WTC11 (cell line): Measurements from ENCODE around the gene CLGN. TPM values are rescaled to one million over a fixed set of nuclear protein-coding genes. Genes with fewer than 3 reads are reported as not detected.

Experiments used
- ATAC-seq: fragments of 200-7000 bp; cut with Tn5 transposase; 2 replicates; pipeline ENCODE4 v1.10.0; 2021; ENCODE audit warnings: mild to moderate bottlenecking, moderate library complexity
- CTCF ChIA-PET: fragments of 300-600 bp; sonication (Branson Sonifier 250); formaldehyde crosslinking; loops from one replicate; lab custom pipeline; 2021; ENCODE audit warnings: antibody characterized with exemption; lab: Charles Lee
- POLR2A ChIA-PET: fragments of 350-600 bp; sonication (Branson Sonifier 250); formaldehyde crosslinking; loops from one replicate; lab custom pipeline; 2021; ENCODE audit warnings: antibody characterized with exemption; lab: Charles Lee
- DNase-seq: peaks from one replicate; pipeline ENCODE4 v3.0.0; 2021; ENCODE audit warnings: low spot score
- H3K27ac Mint-ChIP-seq: 2 replicates; pipeline ENCODE4 v1.8.0; 2021; ENCODE audit warnings: mixed read lengths
- H3K27me3 Mint-ChIP-seq: 2 replicates; pipeline ENCODE4 v1.8.0; 2021; ENCODE audit warnings: low read depth, mild to moderate bottlenecking, moderate library complexity, mixed read lengths
- H3K36me3 Mint-ChIP-seq: 2 replicates; pipeline ENCODE4 v1.8.0; 2021; ENCODE audit warnings: mixed read lengths
- H3K4me1 Mint-ChIP-seq: 2 replicates; pipeline ENCODE4 v1.8.0; 2022; ENCODE audit warnings: mixed read lengths
- H3K4me3 Mint-ChIP-seq: 2 replicates; pipeline ENCODE4 v1.8.0; 2021; ENCODE audit warnings: mild to moderate bottlenecking, moderate library complexity, mixed read lengths
- H3K9me3 Mint-ChIP-seq: 2 replicates; pipeline ENCODE4 v1.8.0; 2021; ENCODE audit warnings: mixed read lengths
- EMX1 ChIP-seq: fragments of 250-450 bp; sonication (Bioruptor Pico); IDR thresholded peaks from 2 replicates; pipeline ENCODE4 v1.8.0; 2021; ENCODE audit warnings: mild to moderate bottlenecking
- IRF2 ChIP-seq: sonication (generic); formaldehyde crosslinking; IDR thresholded peaks from 2 replicates; pipeline ENCODE4 v1.8.0; 2022; ENCODE audit warnings: low read depth, missing genetic modification reagents, borderline replicate concordance
- JUN ChIP-seq: sonication (generic); formaldehyde crosslinking; IDR thresholded peaks from 2 replicates; pipeline ENCODE4 v1.8.0; 2023; ENCODE audit warnings: mild to moderate bottlenecking, missing genetic modification reagents
- KAT7 ChIP-seq: sonication (generic); formaldehyde crosslinking; IDR thresholded peaks from 2 replicates; pipeline ENCODE4 v1.8.1; 2023; ENCODE audit warnings: missing genetic modification reagents, mild to moderate bottlenecking, borderline replicate concordance
- NR3C1 ChIP-seq: sonication (generic); formaldehyde crosslinking; conservative IDR thresholded peaks from 2 replicates; pipeline ENCODE4 v1.8.1; 2023; ENCODE audit warnings: low read depth, mild to moderate bottlenecking, missing genetic modification reagents
- RELA ChIP-seq: sonication (generic); formaldehyde crosslinking; IDR thresholded peaks from 2 replicates; pipeline ENCODE4 v1.8.1; 2022; ENCODE audit warnings: missing genetic modification reagents, mild to moderate bottlenecking, borderline replicate concordance
- TP53 ChIP-seq: sonication (generic); formaldehyde crosslinking; IDR thresholded peaks from 2 replicates; pipeline ENCODE4 v1.8.1; 2023; ENCODE audit warnings: mild to moderate bottlenecking, missing genetic modification reagents
- ZNF232 ChIP-seq: sonication (generic); formaldehyde crosslinking; IDR thresholded peaks from 2 replicates; pipeline ENCODE4 v1.8.0; 2022; ENCODE audit warnings: mild to moderate bottlenecking, missing genetic modification reagents
- total RNA-seq: library from RNA; stranded (reverse); gene quantifications from 3 replicates; pipeline ENCODE4 v1.2.3, GENCODE V29; 2021
- TF ChIP-seq, protein P1 (sequence below): sonication (generic); formaldehyde crosslinking; IDR thresholded peaks from 2 replicates; pipeline ENCODE4 v1.8.1; 2023; ENCODE audit warnings: mild to moderate bottlenecking, missing genetic modification reagents
- TF ChIP-seq, protein P2 (sequence below): sonication (generic); formaldehyde crosslinking; conservative IDR thresholded peaks from 2 replicates; pipeline ENCODE4 v1.8.1; 2022; ENCODE audit warnings: mild to moderate bottlenecking, missing genetic modification reagents
- TF ChIP-seq, protein P3 (sequence below): fragments of 250-450 bp; sonication (Bioruptor Pico); IDR thresholded peaks from 2 replicates; pipeline ENCODE4 v1.9.0; 2021; ENCODE audit warnings: moderate library complexity, mild to moderate bottlenecking, inconsistent platforms, borderline replicate concordance
- TF ChIP-seq, protein P4 (sequence below): sonication (generic); formaldehyde crosslinking; IDR thresholded peaks from 2 replicates; pipeline ENCODE4 v1.8.0; 2022; ENCODE audit warnings: mild to moderate bottlenecking, missing genetic modification reagents
- TF ChIP-seq, protein P5 (sequence below): sonication (generic); formaldehyde crosslinking; IDR thresholded peaks from 2 replicates; pipeline ENCODE4 v1.8.0; 2023; ENCODE audit warnings: mild to moderate bottlenecking, missing genetic modification reagents
- TF ChIP-seq, protein P6 (sequence below): sonication (generic); formaldehyde crosslinking; IDR thresholded peaks from 2 replicates; pipeline ENCODE4 v1.8.1; 2022; ENCODE audit warnings: low read depth, missing genetic modification reagents, borderline replicate concordance
- TF ChIP-seq, protein P7 (sequence below): sonication (generic); formaldehyde crosslinking; IDR thresholded peaks from 2 replicates; pipeline ENCODE4 v1.8.1; 2023; ENCODE audit warnings: mild to moderate bottlenecking, missing genetic modification reagents

Gene CLGN
- total RNA-seq, 1 experiment from 2014 or later: 2.3 TPM

DNA sequence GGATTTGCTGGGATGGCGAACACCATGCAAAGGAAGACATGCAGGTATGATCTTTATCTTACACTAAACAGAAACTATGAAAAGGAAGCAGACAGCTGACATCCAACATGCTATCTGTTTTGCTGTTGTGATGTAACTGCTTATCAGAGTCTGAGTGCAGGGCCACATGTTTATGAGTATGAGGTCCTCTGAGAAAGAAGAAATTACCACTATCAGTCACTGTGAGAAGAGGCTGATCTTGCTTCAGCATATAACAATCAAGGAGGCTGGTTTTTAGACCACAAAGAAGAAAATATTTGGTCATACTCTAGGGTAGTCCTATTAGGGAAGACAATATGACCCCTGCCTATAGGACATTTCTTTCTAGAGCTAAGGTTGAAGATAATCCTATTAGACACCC is 18.5 kb downstream of the CLGN start (continued):
- TF ChIP-seq, protein P1, sequence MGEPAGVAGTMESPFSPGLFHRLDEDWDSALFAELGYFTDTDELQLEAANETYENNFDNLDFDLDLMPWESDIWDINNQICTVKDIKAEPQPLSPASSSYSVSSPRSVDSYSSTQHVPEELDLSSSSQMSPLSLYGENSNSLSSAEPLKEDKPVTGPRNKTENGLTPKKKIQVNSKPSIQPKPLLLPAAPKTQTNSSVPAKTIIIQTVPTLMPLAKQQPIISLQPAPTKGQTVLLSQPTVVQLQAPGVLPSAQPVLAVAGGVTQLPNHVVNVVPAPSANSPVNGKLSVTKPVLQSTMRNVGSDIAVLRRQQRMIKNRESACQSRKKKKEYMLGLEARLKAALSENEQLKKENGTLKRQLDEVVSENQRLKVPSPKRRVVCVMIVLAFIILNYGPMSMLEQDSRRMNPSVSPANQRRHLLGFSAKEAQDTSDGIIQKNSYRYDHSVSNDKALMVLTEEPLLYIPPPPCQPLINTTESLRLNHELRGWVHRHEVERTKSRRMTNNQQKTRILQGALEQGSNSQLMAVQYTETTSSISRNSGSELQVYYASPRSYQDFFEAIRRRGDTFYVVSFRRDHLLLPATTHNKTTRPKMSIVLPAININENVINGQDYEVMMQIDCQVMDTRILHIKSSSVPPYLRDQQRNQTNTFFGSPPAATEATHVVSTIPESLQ (CRISPR knock-in tag): no peak
- TF ChIP-seq, protein P2, sequence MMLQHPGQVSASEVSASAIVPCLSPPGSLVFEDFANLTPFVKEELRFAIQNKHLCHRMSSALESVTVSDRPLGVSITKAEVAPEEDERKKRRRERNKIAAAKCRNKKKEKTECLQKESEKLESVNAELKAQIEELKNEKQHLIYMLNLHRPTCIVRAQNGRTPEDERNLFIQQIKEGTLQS (CRISPR knock-in tag): no peak
- TF ChIP-seq EMX1 (no peak), IRF2 (CRISPR knock-in tag) (no peak), TP53 (CRISPR knock-in tag) (no peak), ZNF232 (CRISPR knock-in tag) (no peak), NR3C1 (no peak)

DNA sequence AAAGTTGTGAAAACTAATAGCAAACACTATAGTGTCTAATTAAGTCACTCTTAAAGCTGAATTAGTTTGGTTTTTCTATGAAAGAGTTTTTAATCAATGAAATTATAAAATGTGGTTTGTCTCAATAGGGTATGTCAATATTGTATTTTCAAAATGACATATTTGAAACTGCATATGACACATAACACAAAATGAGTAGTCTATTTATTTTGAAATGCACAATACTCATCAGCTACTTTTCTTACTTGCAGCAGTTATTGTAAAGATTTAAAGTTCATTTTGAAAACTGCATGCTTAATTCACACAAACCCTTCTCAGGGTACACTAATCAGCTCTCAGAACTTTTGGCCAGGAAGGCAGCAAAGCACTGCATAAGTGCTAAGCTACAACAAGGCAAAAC is 21.2 kb downstream of the CLGN start:
- no peak for DNase-seq
- Mint-ChIP-seq H3K4me3 (no peak overlapping the region), H3K4me1 (no peaks in the 10 kb centered on the region), H3K27ac (no peak overlapping the region), H3K27me3 (no peaks in the 10 kb centered on the region), H3K9me3 (no peaks in the 10 kb centered on the region), H3K36me3 (no peaks in the 10 kb centered on the region)
- ATAC-seq: no peak
- no peak for TF ChIP-seq KAT7 (CRISPR knock-in tag)
- no peak for TF ChIP-seq RELA
- TF ChIP-seq, protein P3, sequence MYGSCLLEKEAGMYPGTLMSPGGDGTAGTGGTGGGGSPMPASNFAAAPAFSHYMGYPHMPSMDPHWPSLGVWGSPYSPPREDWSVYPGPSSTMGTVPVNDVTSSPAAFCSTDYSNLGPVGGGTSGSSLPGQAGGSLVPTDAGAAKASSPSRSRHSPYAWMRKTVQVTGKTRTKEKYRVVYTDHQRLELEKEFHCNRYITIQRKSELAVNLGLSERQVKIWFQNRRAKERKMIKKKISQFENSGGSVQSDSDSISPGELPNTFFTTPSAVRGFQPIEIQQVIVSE: no peak
- TF ChIP-seq JUN (CRISPR knock-in tag): no peak
- TF ChIP-seq, protein P4, sequence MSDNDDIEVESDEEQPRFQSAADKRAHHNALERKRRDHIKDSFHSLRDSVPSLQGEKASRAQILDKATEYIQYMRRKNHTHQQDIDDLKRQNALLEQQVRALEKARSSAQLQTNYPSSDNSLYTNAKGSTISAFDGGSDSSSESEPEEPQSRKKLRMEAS (CRISPR knock-in tag): no peak
- TF ChIP-seq, protein P5, sequence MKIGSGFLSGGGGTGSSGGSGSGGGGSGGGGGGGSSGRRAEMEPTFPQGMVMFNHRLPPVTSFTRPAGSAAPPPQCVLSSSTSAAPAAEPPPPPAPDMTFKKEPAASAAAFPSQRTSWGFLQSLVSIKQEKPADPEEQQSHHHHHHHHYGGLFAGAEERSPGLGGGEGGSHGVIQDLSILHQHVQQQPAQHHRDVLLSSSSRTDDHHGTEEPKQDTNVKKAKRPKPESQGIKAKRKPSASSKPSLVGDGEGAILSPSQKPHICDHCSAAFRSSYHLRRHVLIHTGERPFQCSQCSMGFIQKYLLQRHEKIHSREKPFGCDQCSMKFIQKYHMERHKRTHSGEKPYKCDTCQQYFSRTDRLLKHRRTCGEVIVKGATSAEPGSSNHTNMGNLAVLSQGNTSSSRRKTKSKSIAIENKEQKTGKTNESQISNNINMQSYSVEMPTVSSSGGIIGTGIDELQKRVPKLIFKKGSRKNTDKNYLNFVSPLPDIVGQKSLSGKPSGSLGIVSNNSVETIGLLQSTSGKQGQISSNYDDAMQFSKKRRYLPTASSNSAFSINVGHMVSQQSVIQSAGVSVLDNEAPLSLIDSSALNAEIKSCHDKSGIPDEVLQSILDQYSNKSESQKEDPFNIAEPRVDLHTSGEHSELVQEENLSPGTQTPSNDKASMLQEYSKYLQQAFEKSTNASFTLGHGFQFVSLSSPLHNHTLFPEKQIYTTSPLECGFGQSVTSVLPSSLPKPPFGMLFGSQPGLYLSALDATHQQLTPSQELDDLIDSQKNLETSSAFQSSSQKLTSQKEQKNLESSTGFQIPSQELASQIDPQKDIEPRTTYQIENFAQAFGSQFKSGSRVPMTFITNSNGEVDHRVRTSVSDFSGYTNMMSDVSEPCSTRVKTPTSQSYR (CRISPR knock-in tag): no peak
- TF ChIP-seq, protein P6, sequence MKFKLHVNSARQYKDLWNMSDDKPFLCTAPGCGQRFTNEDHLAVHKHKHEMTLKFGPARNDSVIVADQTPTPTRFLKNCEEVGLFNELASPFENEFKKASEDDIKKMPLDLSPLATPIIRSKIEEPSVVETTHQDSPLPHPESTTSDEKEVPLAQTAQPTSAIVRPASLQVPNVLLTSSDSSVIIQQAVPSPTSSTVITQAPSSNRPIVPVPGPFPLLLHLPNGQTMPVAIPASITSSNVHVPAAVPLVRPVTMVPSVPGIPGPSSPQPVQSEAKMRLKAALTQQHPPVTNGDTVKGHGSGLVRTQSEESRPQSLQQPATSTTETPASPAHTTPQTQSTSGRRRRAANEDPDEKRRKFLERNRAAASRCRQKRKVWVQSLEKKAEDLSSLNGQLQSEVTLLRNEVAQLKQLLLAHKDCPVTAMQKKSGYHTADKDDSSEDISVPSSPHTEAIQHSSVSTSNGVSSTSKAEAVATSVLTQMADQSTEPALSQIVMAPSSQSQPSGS (CRISPR knock-in tag): no peak
- CTCF ChIA-PET: no interaction called here
- POLR2A ChIA-PET: no interaction called here

DNA sequence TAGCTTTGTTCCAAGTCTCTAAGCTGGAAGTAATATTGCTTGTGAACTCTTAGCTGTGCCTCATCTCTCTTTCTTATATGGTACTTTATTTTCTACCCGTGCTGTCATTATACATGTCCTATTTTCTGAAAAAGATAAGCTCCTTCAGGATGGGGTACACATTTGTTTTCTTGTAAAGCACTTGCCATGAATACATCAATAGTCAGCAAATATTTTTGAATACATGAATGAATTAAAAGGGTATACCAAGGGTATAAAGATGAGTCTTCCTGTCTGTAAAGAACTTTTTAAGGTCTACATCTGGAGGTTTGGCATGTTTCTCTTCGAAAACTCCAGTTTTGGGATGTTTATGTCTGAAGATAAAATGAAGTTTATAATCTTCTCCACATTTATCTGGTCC is 27.3 kb downstream of the CLGN start:
- ATAC-seq (no peak), DNase-seq (no peak)
- CTCF ChIA-PET: interaction anchor here (0.7 kb wide), 1 partner anchor 124 kb away, joined by 3 read pairs; the partner anchor contains the start of gene ELMOD2
- Mint-ChIP-seq H3K9me3 (no peaks in the 10 kb centered on the region), H3K4me1 (no peaks in the 10 kb centered on the region), H3K36me3 (no peaks in the 10 kb centered on the region), H3K4me3 (no peak overlapping the region), H3K27ac (no peak overlapping the region), H3K27me3 (no peaks in the 10 kb centered on the region)
- POLR2A ChIA-PET: no interaction called here
- TF ChIP-seq, protein P7, sequence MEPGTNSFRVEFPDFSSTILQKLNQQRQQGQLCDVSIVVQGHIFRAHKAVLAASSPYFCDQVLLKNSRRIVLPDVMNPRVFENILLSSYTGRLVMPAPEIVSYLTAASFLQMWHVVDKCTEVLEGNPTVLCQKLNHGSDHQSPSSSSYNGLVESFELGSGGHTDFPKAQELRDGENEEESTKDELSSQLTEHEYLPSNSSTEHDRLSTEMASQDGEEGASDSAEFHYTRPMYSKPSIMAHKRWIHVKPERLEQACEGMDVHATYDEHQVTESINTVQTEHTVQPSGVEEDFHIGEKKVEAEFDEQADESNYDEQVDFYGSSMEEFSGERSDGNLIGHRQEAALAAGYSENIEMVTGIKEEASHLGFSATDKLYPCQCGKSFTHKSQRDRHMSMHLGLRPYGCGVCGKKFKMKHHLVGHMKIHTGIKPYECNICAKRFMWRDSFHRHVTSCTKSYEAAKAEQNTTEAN (CRISPR knock-in tag): no peak
